Muscle layer of colon (tissue), 2 donors: ENCODE results near the gene FOXL1.

Source experiments
- H3K27ac ChIP-seq: one replicate; pipeline ENCODE4 v1.7.0; 2013; ENCODE audit warnings: low read depth, mild to moderate bottlenecking, low read length, moderate library complexity
- H3K27me3 ChIP-seq, 2 donors: one replicate each; pipeline ENCODE4 v1.7.0; 2013; ENCODE audit warnings: low read length in 2 of 2, mild to moderate bottlenecking in 2 of 2; ENCODE audit not compliant: insufficient read depth in 2 of 2, control insufficient read depth in 1 of 2
- H3K36me3 ChIP-seq: one replicate; pipeline ENCODE4 v1.7.0; 2013; ENCODE audit warnings: mild to moderate bottlenecking, low read length; ENCODE audit not compliant: insufficient read depth
- H3K4me1 ChIP-seq: one replicate; pipeline ENCODE4 v1.7.0; 2013; ENCODE audit warnings: mild to moderate bottlenecking, low read length; ENCODE audit not compliant: insufficient read depth
- H3K4me3 ChIP-seq, 2 donors: one replicate each; pipeline ENCODE4 v1.7.0; 2013; ENCODE audit warnings: low read length in 2 of 2, low read depth in 1 of 2, mild to moderate bottlenecking in 1 of 2, moderate library complexity in 1 of 2
- H3K9ac ChIP-seq: one replicate; pipeline ENCODE4 v1.7.0; 2013; ENCODE audit warnings: low read length
- H3K9me3 ChIP-seq: one replicate; pipeline ENCODE4 v1.7.0; 2013; ENCODE audit warnings: mild to moderate bottlenecking, low read length
- donor health status: abdominal sarcoma.
- donor health status: Adenocarcinoma of cecum.

FOXL1 gene

GRCh38 chr16:86605950-86606349 lies 27.6 kb downstream of the FOXL1 start:
- H3K36me3 ChIP-seq, result no peaks in the 10 kb centered on the region
- H3K4me3 ChIP-seq, result no peak overlapping the region
- H3K9ac ChIP-seq, result no peak overlapping the region
- no peak overlapping the region for H3K27ac ChIP-seq
- peaks cover 0 to 14% of the 10 kb centered on the region in 2 donors for H3K27me3 ChIP-seq
- H3K9me3 ChIP-seq, result no peaks in the 10 kb centered on the region
- no peaks in the 10 kb centered on the region for H3K4me1 ChIP-seq

- Histone ChIP-seq H3K4me1 (no peaks in the 10 kb centered on the region), H3K27ac (no peak overlapping the region), H3K36me3 (no peaks in the 10 kb centered on the region), H3K9ac (no peak overlapping the region), H3K4me3 (no peak overlapping the region), H3K9me3 (no peaks in the 10 kb centered on the region), H3K27me3 (peaks cover 0 to 7% of the 10 kb centered on the region in 2 donors)
Measured at GRCh38 chr16:86608301-86608747, 30.0 kb downstream of the FOXL1 start.

GRCh38 chr16:86609115-86609514 lies 30.8 kb downstream of the FOXL1 start:
- no peak overlapping the region for H3K4me3 ChIP-seq
- H3K27ac ChIP-seq, result no peak overlapping the region
- peaks cover 0 to 7% of the 10 kb centered on the region in 2 donors for H3K27me3 ChIP-seq
- H3K9me3 ChIP-seq, result no peaks in the 10 kb centered on the region
- no peaks in the 10 kb centered on the region for H3K36me3 ChIP-seq
- no peaks in the 10 kb centered on the region for H3K4me1 ChIP-seq
- H3K9ac ChIP-seq, result no peak overlapping the region

- no peaks in the 10 kb centered on the region for H3K9me3 ChIP-seq
- H3K27ac ChIP-seq, result no peak overlapping the region
- no peak overlapping the region for H3K9ac ChIP-seq
- H3K36me3 ChIP-seq, result no peaks in the 10 kb centered on the region
- H3K27me3 ChIP-seq, result peaks cover 0 to 7% of the 10 kb centered on the region in 2 donors
- no peak overlapping the region for H3K4me3 ChIP-seq
- no peaks in the 10 kb centered on the region for H3K4me1 ChIP-seq
Measured at GRCh38 chr16:86609661-86610060, 31.3 kb downstream of the FOXL1 start.

- Histone ChIP-seq H3K4me1 (no peaks in the 10 kb centered on the region), H3K36me3 (no peaks in the 10 kb centered on the region), H3K27ac (no peak overlapping the region), H3K4me3 (no peak overlapping the region), H3K27me3 (peaks cover 0 to 7% of the 10 kb centered on the region in 2 donors), H3K9ac (no peak overlapping the region), H3K9me3 (no peaks in the 10 kb centered on the region)
Measured at GRCh38 chr16:86610779-86611524, 32.6 kb downstream of the FOXL1 start.

DNA sequence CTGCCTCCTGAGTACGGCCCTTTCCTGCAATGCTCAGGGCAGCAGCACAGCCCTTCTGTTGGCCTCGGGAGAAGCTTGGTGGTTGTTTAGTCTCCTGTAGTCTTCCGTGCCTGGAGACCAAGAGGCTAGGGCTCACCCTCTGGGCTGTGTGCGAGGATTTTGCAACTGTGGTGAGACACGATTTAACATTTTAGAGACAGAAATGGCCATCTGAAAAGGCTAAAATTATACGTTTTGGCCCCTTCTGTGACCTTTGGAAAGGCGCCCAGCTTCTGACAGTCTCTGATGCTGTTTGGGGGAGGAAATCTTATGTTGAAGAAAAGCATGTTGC lies 33.1 kb downstream of the FOXL1 start:
- H3K4me1 ChIP-seq, result no peaks in the 10 kb centered on the region
- H3K36me3 ChIP-seq, result no peaks in the 10 kb centered on the region
- no peak overlapping the region for H3K27ac ChIP-seq
- no peak overlapping the region for H3K9ac ChIP-seq
- H3K27me3 ChIP-seq, result peaks cover 0 to 7% of the 10 kb centered on the region in 2 donors
- H3K4me3 ChIP-seq, result no peak overlapping the region
- H3K9me3 ChIP-seq, result no peaks in the 10 kb centered on the region

- no peaks in the 10 kb centered on the region for H3K4me1 ChIP-seq
- H3K9me3 ChIP-seq, result no peaks in the 10 kb centered on the region
- no peak overlapping the region for H3K4me3 ChIP-seq
- peaks cover 0 to 7% of the 10 kb centered on the region in 2 donors for H3K27me3 ChIP-seq
- H3K9ac ChIP-seq, result no peak overlapping the region
- H3K27ac ChIP-seq, result no peak overlapping the region
- H3K36me3 ChIP-seq, result no peaks in the 10 kb centered on the region
Measured at GRCh38 chr16:86611941-86612340, 33.6 kb downstream of the FOXL1 start.

DNA sequence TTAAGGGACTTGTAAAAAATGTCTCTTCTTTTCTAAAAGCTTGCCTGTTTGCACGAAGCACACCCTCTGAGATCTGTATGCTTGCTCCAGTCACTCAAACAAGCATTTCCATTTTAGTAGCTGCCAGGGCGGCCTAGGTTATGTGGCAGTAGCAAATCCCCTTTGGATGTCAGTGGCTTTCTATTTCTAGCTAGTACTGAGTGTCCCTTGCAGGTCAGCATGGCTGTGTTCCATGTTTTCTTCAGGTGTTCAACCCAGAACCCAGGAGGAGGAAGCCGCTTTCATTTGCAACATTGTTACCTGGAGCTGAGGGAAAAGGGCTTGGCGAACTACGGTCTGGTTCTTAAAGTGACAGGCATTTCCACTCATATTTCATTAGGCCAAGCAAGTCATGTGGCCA lies 36.4 kb downstream of the FOXL1 start:
- no peak overlapping the region for H3K9ac ChIP-seq
- no peak overlapping the region for H3K27ac ChIP-seq

GRCh38 chr16:86616906-86617305 lies 38.6 kb downstream of the FOXL1 start:
- Histone ChIP-seq H3K4me3 (no peak overlapping the region), H3K36me3 (no peaks in the 10 kb centered on the region), H3K27ac (no peak overlapping the region), H3K27me3 (peaks cover 0 to 1% of the 10 kb centered on the region in 2 donors), H3K9ac (no peak overlapping the region), H3K4me1 (no peaks in the 10 kb centered on the region), H3K9me3 (no peaks in the 10 kb centered on the region)

More for the DNA sequence above, 36.4 kb downstream of the FOXL1 start:
- H3K36me3 ChIP-seq, result no peaks in the 10 kb centered on the region
- no peaks in the 10 kb centered on the region for H3K4me1 ChIP-seq
- H3K9me3 ChIP-seq, result no peaks in the 10 kb centered on the region
- no peak overlapping the region for H3K4me3 ChIP-seq
- peaks cover 0 to 7% of the 10 kb centered on the region in 2 donors for H3K27me3 ChIP-seq

- Histone ChIP-seq H3K36me3 (no peaks in the 10 kb centered on the region), H3K9ac (no peak overlapping the region), H3K4me1 (no peaks in the 10 kb centered on the region), H3K9me3 (no peaks in the 10 kb centered on the region), H3K27me3 (peaks cover 0 to 5% of the 10 kb centered on the region in 2 donors), H3K27ac (no peak overlapping the region), H3K4me3 (no peak overlapping the region)
Measured at GRCh38 chr16:86618431-86619238, 40.3 kb downstream of the FOXL1 start.

- Histone ChIP-seq H3K9me3 (no peaks in the 10 kb centered on the region), H3K4me3 (no peak overlapping the region), H3K4me1 (no peaks in the 10 kb centered on the region), H3K36me3 (no peaks in the 10 kb centered on the region), H3K27me3 (peaks cover 0 to 5% of the 10 kb centered on the region in 2 donors), H3K9ac (no peak overlapping the region), H3K27ac (no peak overlapping the region)
Measured at GRCh38 chr16:86619239-86619794, 41.0 kb downstream of the FOXL1 start.
